ENCODE measurements around the gene TEKT3.

TEKT3 gene

DNA sequence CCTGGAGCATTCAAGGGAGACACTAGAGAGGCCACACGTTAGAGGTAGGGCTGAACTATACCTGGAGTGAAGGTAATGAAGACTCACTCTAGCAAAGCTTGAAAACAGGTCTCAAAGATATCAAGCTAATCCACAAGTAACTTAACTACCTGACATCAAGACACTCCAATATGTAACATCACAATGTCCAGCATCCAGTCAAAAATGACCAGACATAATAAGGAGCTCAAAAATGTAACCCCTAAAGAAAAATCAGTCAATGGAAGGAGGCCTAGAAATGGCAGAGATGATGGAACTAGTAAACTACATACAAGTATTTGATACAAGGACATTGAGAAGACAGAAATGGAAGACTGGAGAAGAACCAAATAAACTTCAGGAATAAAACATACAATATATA lies 6.0 kb downstream of the TEKT3 start:
- Histone ChIP-seq H3K9ac (ENCODE audit: low read length in 5 of 5) (no peak overlapping the region), H3K27me3 (ENCODE audit: control insufficient read depth in 5 of 5, insufficient read depth in 4 of 5, low read length in 5 of 5) (no peaks in the 10 kb centered on the region), H3K36me3 (ENCODE audit: control insufficient read depth in 5 of 5, insufficient read depth in 5 of 5, low read length in 5 of 5) (no peaks in the 10 kb centered on the region), H3K4me1 (ENCODE audit: control insufficient read depth in 5 of 5, insufficient read depth in 5 of 5, low read length in 5 of 5) (no peaks in the 10 kb centered on the region), H3K9me3 (ENCODE audit: control insufficient read depth in 5 of 5, low read length in 5 of 5) (peaks cover 0 to 8% (median 0%) of the 10 kb centered on the region in 5 donors), H3K4me3 (ENCODE audit: low read depth in 1 of 5, low read length in 5 of 5) (no peak overlapping the region), H3K27ac (ENCODE audit: low read depth, low read length) (no peak overlapping the region)

DNA sequence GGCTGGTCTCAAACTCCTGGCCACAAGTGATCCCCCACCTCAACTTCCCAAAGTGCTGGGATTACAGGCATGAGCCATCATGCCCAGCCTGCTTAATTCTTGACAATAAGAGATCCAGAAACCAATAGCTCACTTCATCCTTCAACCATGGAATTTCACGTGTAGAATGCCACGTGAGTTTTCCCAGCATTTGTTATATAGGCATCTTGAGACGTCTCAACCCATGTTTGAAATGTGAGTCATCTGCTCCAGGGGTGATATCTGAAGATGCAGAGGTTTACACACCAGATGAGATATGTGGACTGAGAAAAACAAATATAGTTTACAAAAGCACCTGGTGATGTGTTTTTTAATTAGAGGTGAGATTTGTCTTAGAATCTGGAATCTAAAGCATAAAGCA lies 7.1 kb downstream of the TEKT3 start:
- H3K36me3 ChIP-seq (ENCODE audit: control insufficient read depth in 5 of 5, insufficient read depth in 5 of 5, low read length in 5 of 5): no peaks in the 10 kb centered on the region
- H3K4me1 ChIP-seq (ENCODE audit: control insufficient read depth in 5 of 5, insufficient read depth in 5 of 5, low read length in 5 of 5): no peaks in the 10 kb centered on the region
- no peak overlapping the region for H3K9ac ChIP-seq (ENCODE audit: low read length in 5 of 5)
- no peak overlapping the region for H3K27ac ChIP-seq (ENCODE audit: low read depth, low read length)
- H3K27me3 ChIP-seq (ENCODE audit: control insufficient read depth in 5 of 5, insufficient read depth in 4 of 5, low read length in 5 of 5): no peaks in the 10 kb centered on the region
- H3K9me3 ChIP-seq (ENCODE audit: control insufficient read depth in 5 of 5, low read length in 5 of 5): peaks cover 0 to 8% (median 0%) of the 10 kb centered on the region in 5 donors
- no peak overlapping the region for H3K4me3 ChIP-seq (ENCODE audit: low read depth in 1 of 5, low read length in 5 of 5)

DNA sequence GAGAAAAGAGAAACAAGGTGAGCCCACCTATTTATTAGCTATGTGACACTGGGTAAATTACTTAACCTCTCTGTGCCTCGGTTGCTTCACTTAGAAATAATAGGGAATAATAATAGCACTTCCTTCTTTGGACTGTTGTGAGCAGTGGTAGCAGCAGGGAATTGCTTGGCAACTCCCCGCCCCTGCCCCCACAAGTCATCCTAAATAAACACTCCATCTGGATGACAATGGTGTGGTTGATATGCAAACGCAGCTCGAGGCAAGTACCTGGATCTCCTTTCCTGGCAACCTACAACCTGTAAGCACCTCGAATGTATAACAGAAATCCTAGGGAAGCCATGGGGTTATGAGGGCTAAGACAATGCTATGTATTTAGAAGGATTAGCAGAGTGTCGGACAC lies 9.1 kb downstream of the TEKT3 start:
- H3K4me1 ChIP-seq (ENCODE audit: control insufficient read depth in 5 of 5, insufficient read depth in 5 of 5, low read length in 5 of 5): no peaks in the 10 kb centered on the region
- H3K4me3 ChIP-seq (ENCODE audit: low read depth in 1 of 5, low read length in 5 of 5): no peak overlapping the region
- no peaks in the 10 kb centered on the region for H3K27me3 ChIP-seq (ENCODE audit: control insufficient read depth in 5 of 5, insufficient read depth in 4 of 5, low read length in 5 of 5)
- peaks cover 0 to 8% (median 0%) of the 10 kb centered on the region in 5 donors for H3K9me3 ChIP-seq (ENCODE audit: control insufficient read depth in 5 of 5, low read length in 5 of 5)
- H3K27ac ChIP-seq (ENCODE audit: low read depth, low read length): no peak overlapping the region
- no peak overlapping the region for H3K9ac ChIP-seq (ENCODE audit: low read length in 5 of 5)
- no peaks in the 10 kb centered on the region for H3K36me3 ChIP-seq (ENCODE audit: control insufficient read depth in 5 of 5, insufficient read depth in 5 of 5, low read length in 5 of 5)

DNA sequence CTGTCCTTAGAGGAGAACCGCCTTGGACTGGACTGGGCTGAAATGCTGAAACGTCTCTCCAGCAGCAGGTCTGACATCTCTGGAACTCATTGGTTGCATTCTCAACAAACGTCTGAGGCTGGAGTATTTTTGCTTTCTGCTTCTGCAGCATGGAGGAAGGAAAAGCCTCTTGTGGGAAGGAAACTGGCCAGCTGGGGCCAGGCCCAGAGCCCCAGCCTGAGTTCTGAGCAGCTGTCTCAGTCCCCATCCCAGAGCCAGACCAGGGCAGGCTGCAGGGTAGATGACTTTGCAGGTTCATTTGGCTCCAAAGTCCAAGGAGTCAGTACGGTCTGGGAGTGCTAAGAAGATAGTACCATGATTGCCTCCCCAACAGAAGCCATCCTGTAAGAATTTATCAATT lies 18.3 kb downstream of the TEKT3 start:
- H3K36me3 ChIP-seq (ENCODE audit: control insufficient read depth in 5 of 5, insufficient read depth in 5 of 5, low read length in 5 of 5): no peaks in the 10 kb centered on the region
- no peaks in the 10 kb centered on the region for H3K27me3 ChIP-seq (ENCODE audit: control insufficient read depth in 5 of 5, insufficient read depth in 4 of 5, low read length in 5 of 5)
- H3K9ac ChIP-seq (ENCODE audit: low read length in 5 of 5): no peak overlapping the region
- no peak overlapping the region for H3K27ac ChIP-seq (ENCODE audit: low read depth, low read length)
- no peak overlapping the region for H3K4me3 ChIP-seq (ENCODE audit: low read depth in 1 of 5, low read length in 5 of 5)
- no peaks in the 10 kb centered on the region for H3K9me3 ChIP-seq (ENCODE audit: control insufficient read depth in 5 of 5, low read length in 5 of 5)
- peaks cover 0 to 6% (median 0%) of the 10 kb centered on the region in 5 donors for H3K4me1 ChIP-seq (ENCODE audit: control insufficient read depth in 5 of 5, insufficient read depth in 5 of 5, low read length in 5 of 5)

DNA sequence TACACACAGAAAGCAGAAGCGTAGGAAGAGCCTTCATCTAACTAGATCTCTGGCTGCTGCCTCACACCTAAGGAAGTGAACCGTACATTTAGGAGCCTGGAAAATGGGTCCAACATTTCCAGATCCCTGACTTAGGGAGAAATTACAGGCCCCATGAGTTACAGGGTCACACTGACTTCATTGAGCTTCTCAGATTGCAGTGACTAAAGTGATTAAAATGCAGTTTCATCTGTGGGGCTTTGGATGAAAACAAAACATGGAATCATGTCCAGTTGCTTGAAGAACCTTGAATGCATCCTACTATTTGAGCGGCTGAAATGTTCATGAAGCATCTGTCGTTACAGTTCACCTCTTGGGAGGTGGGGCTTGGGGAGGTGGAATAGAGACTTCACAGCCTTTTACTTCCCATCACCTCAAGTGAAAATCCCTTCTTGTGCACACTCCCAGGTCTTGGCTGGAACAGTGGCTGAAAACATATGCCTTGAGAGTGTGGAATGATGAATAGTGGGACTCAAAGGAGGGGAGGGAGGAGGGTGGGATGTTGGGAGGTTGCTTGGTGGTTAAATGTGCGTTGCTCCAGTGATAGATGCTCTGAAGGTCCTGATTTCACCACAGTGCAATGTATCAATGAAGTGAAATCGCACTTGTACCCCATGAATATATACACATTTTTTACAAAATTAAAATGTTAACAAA lies 19.7 kb downstream of the TEKT3 start:
- H3K36me3 ChIP-seq (ENCODE audit: control insufficient read depth in 5 of 5, insufficient read depth in 5 of 5, low read length in 5 of 5): no peaks in the 10 kb centered on the region
- H3K27me3 ChIP-seq (ENCODE audit: control insufficient read depth in 5 of 5, insufficient read depth in 4 of 5, low read length in 5 of 5): no peaks in the 10 kb centered on the region
- H3K4me1 ChIP-seq (ENCODE audit: control insufficient read depth in 5 of 5, insufficient read depth in 5 of 5, low read length in 5 of 5): peaks cover 0 to 6% (median 0%) of the 10 kb centered on the region in 5 donors
- H3K9me3 ChIP-seq (ENCODE audit: control insufficient read depth in 5 of 5, low read length in 5 of 5): no peaks in the 10 kb centered on the region
- no peak overlapping the region for H3K27ac ChIP-seq (ENCODE audit: low read depth, low read length)
- H3K4me3 ChIP-seq (ENCODE audit: low read depth in 1 of 5, low read length in 5 of 5): no peak overlapping the region
- no peak overlapping the region for H3K9ac ChIP-seq (ENCODE audit: low read length in 5 of 5)

DNA sequence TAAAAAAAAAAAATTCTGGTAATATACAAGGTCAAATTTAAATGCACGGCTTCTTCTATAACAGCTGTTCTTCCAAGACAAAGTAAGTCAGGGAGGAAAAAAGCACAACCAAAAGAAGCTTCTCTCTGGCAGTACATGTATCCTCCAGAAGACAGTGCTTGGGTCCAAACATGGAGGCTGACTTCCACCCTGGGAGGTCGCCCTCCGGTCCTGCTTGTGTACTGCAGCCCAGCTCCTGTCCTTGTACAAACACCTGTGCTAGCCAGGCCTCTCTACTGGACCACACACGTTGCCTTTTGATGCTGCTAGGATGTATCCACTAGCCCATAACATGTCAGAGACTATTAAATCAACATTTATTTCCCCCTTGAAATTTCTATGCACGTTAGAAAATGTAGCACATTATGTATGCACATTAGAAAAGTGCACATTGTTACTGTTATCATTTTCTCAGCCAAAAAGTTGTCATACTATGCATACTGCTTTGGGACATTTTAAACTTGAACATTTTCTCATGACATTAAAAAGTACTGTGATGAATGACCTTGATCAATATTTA lies 21.9 kb downstream of the TEKT3 start:
- Histone ChIP-seq H3K27me3 (ENCODE audit: control insufficient read depth in 5 of 5, insufficient read depth in 4 of 5, low read length in 5 of 5) (no peaks in the 10 kb centered on the region), H3K4me1 (ENCODE audit: control insufficient read depth in 5 of 5, insufficient read depth in 5 of 5, low read length in 5 of 5) (peaks cover 0 to 6% (median 0%) of the 10 kb centered on the region in 5 donors), H3K27ac (ENCODE audit: low read depth, low read length) (no peak overlapping the region), H3K9me3 (ENCODE audit: control insufficient read depth in 5 of 5, low read length in 5 of 5) (no peaks in the 10 kb centered on the region), H3K36me3 (ENCODE audit: control insufficient read depth in 5 of 5, insufficient read depth in 5 of 5, low read length in 5 of 5) (no peaks in the 10 kb centered on the region), H3K9ac (ENCODE audit: low read length in 5 of 5) (no peak overlapping the region), H3K4me3 (ENCODE audit: low read depth in 1 of 5, low read length in 5 of 5) (no peak overlapping the region)

DNA sequence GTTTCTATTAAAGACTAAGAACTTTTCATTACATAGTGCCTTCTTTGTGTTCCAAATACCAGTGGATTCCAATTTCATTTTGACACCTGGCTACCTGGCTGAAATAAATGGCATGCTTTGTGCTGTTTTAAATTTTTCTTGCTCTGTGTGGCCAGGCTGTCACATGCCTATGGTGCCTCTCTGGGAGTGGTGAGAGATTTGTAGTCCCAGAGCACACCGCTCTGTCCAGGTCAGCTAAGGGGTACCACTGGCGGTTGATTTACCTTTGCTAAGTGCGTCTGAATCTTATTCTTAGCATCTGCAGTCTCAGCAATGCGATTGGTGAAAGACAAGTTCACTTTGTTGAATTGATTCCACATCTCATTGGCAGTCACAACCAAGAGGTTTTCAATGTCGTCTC lies 29.4 kb downstream of the TEKT3 start:
- H3K4me1 ChIP-seq (ENCODE audit: control insufficient read depth in 5 of 5, insufficient read depth in 5 of 5, low read length in 5 of 5): no peaks in the 10 kb centered on the region
- no peak overlapping the region for H3K4me3 ChIP-seq (ENCODE audit: low read depth in 1 of 5, low read length in 5 of 5)
- no peaks in the 10 kb centered on the region for H3K36me3 ChIP-seq (ENCODE audit: control insufficient read depth in 5 of 5, insufficient read depth in 5 of 5, low read length in 5 of 5)
- H3K27ac ChIP-seq (ENCODE audit: low read depth, low read length): no peak overlapping the region
- H3K9me3 ChIP-seq (ENCODE audit: control insufficient read depth in 5 of 5, low read length in 5 of 5): no peaks in the 10 kb centered on the region
- no peak overlapping the region for H3K9ac ChIP-seq (ENCODE audit: low read length in 5 of 5)
- H3K27me3 ChIP-seq (ENCODE audit: control insufficient read depth in 5 of 5, insufficient read depth in 4 of 5, low read length in 5 of 5): no peaks in the 10 kb centered on the region

DNA sequence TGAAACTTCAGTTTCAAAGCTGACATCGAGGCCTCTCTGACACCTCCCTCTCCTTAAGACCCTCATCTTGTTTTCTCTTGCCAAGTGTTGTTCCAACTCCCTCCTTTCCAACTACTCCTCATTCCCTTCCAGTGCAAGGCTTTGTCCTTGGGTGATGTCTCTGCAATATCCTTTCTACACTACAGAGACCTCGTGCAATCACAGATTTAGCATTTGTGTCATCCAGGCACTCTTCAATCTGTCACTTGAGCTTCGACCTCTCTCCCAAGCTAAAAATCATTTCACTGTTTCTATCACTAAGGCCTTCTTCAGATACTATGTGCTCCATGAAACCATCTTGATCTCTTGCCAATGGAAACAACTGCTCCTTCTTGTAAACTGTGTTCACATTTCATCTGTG lies 31.6 kb downstream of the TEKT3 start:
- Histone ChIP-seq H3K4me1 (ENCODE audit: control insufficient read depth in 5 of 5, insufficient read depth in 5 of 5, low read length in 5 of 5) (peaks cover 0 to 8% (median 6%) of the 10 kb centered on the region in 5 donors), H3K9me3 (ENCODE audit: control insufficient read depth in 5 of 5, low read length in 5 of 5) (no peaks in the 10 kb centered on the region)

DNA sequence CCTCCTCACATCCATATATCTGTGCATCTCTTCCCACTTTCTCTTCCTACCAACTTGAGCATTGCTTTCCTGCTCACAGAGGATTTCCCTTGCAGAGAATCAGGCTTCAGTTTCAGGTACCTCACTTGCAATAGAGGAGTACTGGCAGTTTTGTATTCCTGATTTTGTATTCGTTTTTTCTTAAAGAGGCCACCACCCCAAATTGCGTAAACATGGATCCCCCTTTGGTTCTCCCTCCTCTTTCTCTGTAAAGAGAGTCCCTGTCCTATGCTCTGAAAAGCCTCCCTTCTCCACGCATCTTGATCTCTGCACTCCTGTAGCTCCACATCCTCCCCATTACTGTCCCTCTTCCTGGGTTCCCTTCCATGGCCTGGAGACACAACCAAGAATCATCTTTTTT lies 32.2 kb downstream of the TEKT3 start:
- Histone ChIP-seq H3K4me3 (ENCODE audit: low read depth in 1 of 5, low read length in 5 of 5) (no peak overlapping the region), H3K9me3 (ENCODE audit: control insufficient read depth in 5 of 5, low read length in 5 of 5) (no peaks in the 10 kb centered on the region), H3K27ac (ENCODE audit: low read depth, low read length) (no peak overlapping the region), H3K27me3 (ENCODE audit: control insufficient read depth in 5 of 5, insufficient read depth in 4 of 5, low read length in 5 of 5) (no peaks in the 10 kb centered on the region), H3K9ac (ENCODE audit: low read length in 5 of 5) (no peak overlapping the region), H3K36me3 (ENCODE audit: control insufficient read depth in 5 of 5, insufficient read depth in 5 of 5, low read length in 5 of 5) (no peaks in the 10 kb centered on the region), H3K4me1 (ENCODE audit: control insufficient read depth in 5 of 5, insufficient read depth in 5 of 5, low read length in 5 of 5) (peaks cover 0 to 8% (median 6%) of the 10 kb centered on the region in 5 donors)

More for the DNA sequence above, 31.6 kb downstream of the TEKT3 start:
- Histone ChIP-seq H3K4me3 (ENCODE audit: low read depth in 1 of 5, low read length in 5 of 5) (no peak overlapping the region), H3K9ac (ENCODE audit: low read length in 5 of 5) (no peak overlapping the region), H3K27ac (ENCODE audit: low read depth, low read length) (no peak overlapping the region), H3K36me3 (ENCODE audit: control insufficient read depth in 5 of 5, insufficient read depth in 5 of 5, low read length in 5 of 5) (no peaks in the 10 kb centered on the region), H3K27me3 (ENCODE audit: control insufficient read depth in 5 of 5, insufficient read depth in 4 of 5, low read length in 5 of 5) (no peaks in the 10 kb centered on the region)

DNA sequence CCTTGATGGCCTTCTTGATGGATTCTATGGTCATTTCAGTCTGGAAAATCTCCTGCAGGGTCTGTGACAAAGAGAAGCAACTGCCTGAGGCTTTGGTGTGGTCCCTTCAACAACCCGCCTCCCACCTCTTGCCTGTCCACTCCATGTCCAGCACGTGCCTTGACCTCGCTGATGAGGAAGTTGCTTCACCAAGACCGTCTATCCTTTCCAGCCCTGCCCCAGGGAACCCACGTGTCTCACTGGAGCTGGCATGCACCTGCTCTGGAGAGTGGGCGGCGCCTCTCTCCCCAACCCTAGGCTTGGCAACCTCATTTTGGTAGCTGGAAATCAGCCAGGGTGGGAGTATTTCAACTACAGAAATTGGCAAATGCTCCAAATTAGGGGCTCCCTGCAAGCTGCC lies 32.6 kb downstream of the TEKT3 start:
- Histone ChIP-seq H3K4me1 (ENCODE audit: control insufficient read depth in 5 of 5, insufficient read depth in 5 of 5, low read length in 5 of 5) (peaks cover 0 to 8% (median 6%) of the 10 kb centered on the region in 5 donors), H3K27ac (ENCODE audit: low read depth, low read length) (no peak overlapping the region), H3K36me3 (ENCODE audit: control insufficient read depth in 5 of 5, insufficient read depth in 5 of 5, low read length in 5 of 5) (no peaks in the 10 kb centered on the region), H3K9me3 (ENCODE audit: control insufficient read depth in 5 of 5, low read length in 5 of 5) (no peaks in the 10 kb centered on the region), H3K4me3 (ENCODE audit: low read depth in 1 of 5, low read length in 5 of 5) (no peak overlapping the region), H3K9ac (ENCODE audit: low read length in 5 of 5) (no peak overlapping the region), H3K27me3 (ENCODE audit: control insufficient read depth in 5 of 5, insufficient read depth in 4 of 5, low read length in 5 of 5) (no peaks in the 10 kb centered on the region)

Data from subcutaneous abdominal adipose tissue (tissue), 5 donors.